ENCODE results near the gene ARPC2.
"Not testable (repeated sequence)": the region's sequence is repeated elsewhere in the genome, so short reads cannot be mapped to it uniquely, and the experiment has no call there.

ARPC2 gene
- total RNA-seq = 415 to 442 reads per million in 2 experiments

DNA sequence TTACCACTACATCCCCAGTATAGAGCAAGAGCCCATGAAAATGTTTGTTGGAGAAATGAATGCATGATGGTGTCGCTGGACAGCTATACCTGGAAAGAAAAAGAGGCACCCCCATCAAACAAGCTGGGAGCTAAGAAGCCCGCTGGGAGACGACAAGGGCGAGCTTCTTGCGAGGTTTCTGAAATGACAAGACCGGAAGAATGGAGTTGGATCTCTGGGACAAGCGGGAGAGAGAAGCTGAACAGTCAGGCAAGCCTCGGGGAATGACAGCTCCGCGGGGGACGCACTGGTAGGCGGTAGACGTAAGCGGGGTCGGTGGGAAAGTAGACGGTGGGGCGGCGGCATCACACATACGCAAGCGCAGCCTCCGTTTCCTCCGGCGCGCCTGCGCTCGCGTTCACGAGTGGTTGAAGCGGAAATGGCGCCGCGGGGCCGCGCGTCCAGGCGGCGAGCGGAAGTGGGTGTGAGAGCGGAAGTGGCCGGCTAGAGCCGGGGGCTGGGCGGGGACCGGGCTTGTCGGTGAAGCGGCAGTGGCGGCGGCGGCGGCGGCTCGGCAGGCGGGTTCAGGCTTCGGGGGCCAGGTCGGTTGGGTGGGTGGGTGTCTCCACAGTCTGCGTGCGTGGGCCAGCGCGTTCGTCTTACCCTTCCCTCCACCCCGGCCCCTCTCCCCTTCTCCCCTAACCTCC is at the start of gene ARPC2:
Gene ARPC2, plus strand, starts transcription at position 516 of the 686 bp plus-strand sequence. CDS start 282 bp downstream, outside the sequence.
- peak; percentile 87 for DNase-seq (ENCODE audit: low read depth)

GRCh38 chr2:218168016-218168415 is 49.0 kb upstream of the ARPC2 start:
- no peak for DNase-seq (ENCODE audit: low read depth)

GRCh38 chr2:218168635-218169462 is 48.1 kb upstream of the ARPC2 start:
- peak; percentile 51 for DNase-seq (ENCODE audit: low read depth)

GRCh38 chr2:218169757-218170546 is 47.0 kb upstream of the ARPC2 start:
- no peak for DNase-seq (ENCODE audit: low read depth)

GRCh38 chr2:218171744-218172143 is 45.2 kb upstream of the ARPC2 start:
- DNase-seq (ENCODE audit: low read depth) = not testable (repeated sequence)

DNA sequence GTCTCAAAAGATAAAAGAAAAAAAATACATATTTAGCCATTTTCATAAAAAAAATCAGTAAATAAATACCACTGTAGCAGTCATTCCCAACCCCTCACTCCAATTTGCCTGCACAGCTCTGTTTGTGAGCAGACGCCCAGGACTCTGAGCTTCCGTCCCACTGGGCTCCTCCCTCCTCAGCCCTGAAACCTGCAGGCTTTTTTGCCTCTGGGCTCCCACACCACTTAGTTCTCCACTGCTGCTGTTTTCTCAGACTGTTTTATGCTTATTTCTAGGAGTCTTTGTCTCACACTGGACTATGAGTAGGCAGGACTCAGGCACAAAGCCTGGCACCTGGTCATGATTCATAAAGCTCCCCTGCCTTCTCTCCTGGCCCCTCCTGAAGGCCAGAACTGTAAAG is 44.1 kb upstream of the ARPC2 start:
- DNase-seq (ENCODE audit: low read depth) = no peak

GRCh38 chr2:218179782-218180181 is 37.2 kb upstream of the ARPC2 start:
- no peak for DNase-seq (ENCODE audit: low read depth)

GRCh38 chr2:218180467-218181114 is 36.4 kb upstream of the ARPC2 start:
- no peak for DNase-seq (ENCODE audit: low read depth)

DNA sequence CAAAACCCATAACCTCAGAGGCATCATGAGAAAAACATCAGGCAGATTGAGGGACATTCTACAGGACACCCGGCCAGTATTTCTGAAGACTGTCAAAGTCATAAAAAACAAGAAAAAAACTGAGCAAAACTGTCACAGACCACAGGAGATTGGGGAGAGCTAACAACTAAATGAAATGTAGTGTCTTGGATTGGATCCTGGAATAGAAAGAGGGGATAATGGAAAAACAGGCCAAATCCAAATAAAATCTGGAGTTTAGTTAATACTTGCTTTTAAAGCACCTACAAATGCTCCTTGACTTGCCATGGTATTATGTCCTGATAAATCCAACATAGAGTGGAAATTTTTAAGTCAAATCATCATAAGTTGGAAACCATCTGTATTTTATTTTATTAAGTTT is 32.7 kb upstream of the ARPC2 start:
- DNase-seq (ENCODE audit: low read depth) = no peak

- peak; percentile 56 for DNase-seq (ENCODE audit: low read depth)
Observed at GRCh38 chr2:218186355-218186766, 30.6 kb upstream of the ARPC2 start.

GRCh38 chr2:218186876-218187275 is 30.1 kb upstream of the ARPC2 start:
- no peak for DNase-seq (ENCODE audit: low read depth)

- DNase-seq (ENCODE audit: low read depth) = no peak
Observed at GRCh38 chr2:218187296-218188015, 29.5 kb upstream of the ARPC2 start.

DNA sequence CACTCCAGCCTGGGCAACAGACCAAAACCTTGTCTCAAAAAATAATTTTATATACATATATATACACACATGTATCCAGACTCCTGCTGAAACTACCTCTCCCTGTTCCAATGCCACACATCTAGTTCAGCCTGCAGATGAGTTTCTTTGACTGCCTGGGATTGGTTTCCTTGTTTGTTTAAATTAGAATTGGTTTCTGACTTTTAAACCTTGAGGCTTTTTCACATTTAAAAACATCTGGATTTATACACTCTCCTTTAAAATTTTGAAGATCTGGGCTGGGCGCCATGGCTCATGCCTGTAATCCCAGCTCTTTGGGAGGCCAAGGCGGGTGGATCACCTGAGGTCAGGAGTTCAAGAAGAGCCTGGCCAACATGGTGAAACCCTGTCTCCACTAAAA is 28.5 kb upstream of the ARPC2 start:
- no peak for DNase-seq (ENCODE audit: low read depth)

GRCh38 chr2:218192902-218193430 is 24.0 kb upstream of the ARPC2 start:
- no peak for DNase-seq (ENCODE audit: low read depth)

DNA sequence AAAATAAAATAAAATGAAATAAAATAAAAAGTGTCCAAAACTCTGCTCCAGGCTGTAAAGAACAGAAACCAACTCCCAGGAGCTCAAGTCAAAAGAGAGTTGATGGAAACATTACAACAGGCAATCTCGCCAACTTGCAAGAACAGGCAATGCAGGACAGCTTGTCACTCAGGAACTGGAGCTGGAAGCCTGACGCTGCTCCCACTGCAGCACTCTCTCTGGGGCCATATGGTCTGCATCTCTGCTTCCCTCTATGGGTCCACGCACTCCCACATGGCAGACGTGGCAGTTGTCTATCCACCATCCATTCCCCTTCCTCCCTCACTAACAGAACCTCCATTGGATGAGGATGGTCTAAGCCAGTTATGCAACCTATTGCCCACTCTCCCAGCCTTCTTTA is 23.3 kb upstream of the ARPC2 start:
- DNase-seq (ENCODE audit: low read depth) = no peak

DNA sequence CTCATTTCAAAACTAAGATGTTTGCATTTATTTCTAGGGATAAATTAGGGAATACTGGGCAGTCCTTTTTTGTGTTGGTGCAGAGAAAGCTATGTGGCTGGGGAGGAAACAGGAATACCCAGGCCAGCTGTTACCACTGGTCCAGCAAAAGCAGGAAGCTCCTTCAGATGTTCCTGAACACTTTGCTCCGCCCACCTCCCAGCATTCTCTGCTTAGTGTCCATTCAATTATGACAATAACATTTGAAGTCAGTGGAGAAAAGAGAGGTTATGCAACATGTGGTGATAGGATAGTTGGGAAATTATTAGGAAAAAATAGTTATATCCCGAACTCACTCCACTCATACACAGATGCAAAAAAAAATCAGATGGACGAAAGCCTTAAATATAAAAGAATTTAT is 22.1 kb upstream of the ARPC2 start:
- DNase-seq (ENCODE audit: low read depth) = no peak

DNA sequence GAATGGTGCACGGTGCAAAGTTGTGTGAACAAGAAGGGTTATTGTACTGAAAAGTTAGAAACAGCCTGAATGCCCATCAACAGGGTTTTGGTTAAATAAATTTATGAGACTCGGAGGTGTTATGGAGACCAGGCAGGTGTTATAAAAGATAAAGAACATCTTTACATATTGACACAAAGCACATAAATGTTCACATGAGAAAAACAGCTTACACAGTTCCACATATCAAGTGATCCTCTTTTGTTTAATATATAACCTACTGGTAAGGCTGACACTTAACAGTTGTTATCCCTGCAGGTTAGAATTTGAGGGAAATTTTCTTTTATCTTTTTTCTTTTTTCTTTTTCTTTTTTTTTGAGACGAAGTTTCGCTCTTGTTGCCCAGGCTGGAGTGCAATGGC is 20.0 kb upstream of the ARPC2 start:
- DNase-seq (ENCODE audit: low read depth) = no peak

- no peak for DNase-seq (ENCODE audit: low read depth)
Observed at GRCh38 chr2:218202266-218202665, 14.7 kb upstream of the ARPC2 start.

- no peak for DNase-seq (ENCODE audit: low read depth)
Observed at GRCh38 chr2:218209078-218209477, 7.9 kb upstream of the ARPC2 start.

GRCh38 chr2:218214116-218214515 is 2.9 kb upstream of the ARPC2 start:
- DNase-seq (ENCODE audit: low read depth) = no peak

- DNase-seq (ENCODE audit: low read depth) = no peak
Observed at GRCh38 chr2:218216336-218216673, 684 bp upstream of the ARPC2 start.
